GM11168 (cell line): ENCODE measurements around the gene PLCH2.

Source experiments
- in situ Hi-C: fragments of 300-500 bp; cut with MboI; formaldehyde crosslinking; loops from one replicate; pipeline ENCODE4 v1.12.0; 2022; ENCODE audit warnings: low sequenced_read_pairs; ENCODE audit not compliant: unreplicated experiment

Gene PLCH2

DNA sequence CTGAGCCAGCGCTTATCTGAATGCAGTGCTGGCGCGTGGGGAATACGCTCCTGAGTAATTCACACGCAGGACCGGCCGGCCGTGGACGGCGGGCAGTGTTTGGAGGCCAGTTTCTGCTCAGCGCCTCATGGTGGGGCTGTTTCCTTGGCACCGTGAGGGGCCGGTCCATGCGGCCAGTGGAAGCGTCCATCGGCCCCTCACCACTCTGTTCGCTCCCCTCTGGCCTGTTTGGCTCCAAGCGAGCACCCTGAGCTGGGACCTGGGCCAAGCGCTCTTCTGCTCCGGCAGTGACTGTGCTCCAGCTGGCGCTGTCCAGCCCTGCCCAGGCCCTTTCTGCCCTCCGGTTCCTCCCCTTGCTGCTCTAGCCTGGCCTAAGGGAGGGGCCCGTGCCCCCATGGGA lies 16.3 kb upstream of the PLCH2 start:
- in situ Hi-C loops, result no loop called here

DNA sequence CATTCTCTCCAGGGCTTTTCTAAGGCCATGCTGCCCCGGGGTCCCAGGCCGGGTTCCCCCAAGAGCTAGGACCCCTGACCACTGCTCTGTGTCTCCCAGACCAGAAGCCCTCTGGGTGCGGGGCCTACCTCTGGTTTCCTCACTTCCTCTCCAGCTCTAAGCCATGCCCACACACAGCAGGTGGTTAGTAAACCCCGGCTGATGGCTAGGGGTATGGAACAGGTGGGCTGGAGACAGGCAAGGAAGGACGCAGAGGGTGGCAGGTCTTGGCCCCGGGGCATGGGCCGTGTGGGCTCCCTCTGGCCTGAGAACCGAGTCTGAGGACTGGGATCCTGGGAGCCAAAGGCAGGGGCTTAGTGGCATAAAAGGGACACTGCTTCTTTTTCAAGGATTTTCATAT lies 15.9 kb upstream of the PLCH2 start:
- in situ Hi-C loops, result no loop called here

- in situ Hi-C loops, result no loop called here
These were observed 14.9 kb upstream of the PLCH2 start for GRCh38 chr1:2460996-2461751.

DNA sequence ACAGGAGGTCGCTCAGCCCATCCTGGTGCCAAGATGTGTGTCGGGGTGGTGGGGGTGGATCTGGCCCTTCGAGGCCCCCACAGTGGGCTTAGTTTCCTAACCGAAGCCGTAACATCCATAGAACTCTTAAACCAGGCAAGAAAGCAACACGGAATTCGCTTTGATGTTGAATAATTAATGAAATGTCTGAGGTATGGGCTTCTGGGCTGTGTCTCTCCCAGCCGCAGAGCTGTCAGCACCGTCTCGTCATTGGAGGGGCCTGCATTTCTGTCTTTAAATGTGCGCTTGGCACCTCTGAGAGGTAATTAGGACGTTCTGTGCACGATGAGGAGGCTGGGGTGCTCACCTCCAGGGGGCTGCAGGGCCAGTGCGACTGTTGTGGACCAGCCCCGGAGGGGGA lies 13.3 kb upstream of the PLCH2 start:
- in situ Hi-C loops, result no loop called here

DNA sequence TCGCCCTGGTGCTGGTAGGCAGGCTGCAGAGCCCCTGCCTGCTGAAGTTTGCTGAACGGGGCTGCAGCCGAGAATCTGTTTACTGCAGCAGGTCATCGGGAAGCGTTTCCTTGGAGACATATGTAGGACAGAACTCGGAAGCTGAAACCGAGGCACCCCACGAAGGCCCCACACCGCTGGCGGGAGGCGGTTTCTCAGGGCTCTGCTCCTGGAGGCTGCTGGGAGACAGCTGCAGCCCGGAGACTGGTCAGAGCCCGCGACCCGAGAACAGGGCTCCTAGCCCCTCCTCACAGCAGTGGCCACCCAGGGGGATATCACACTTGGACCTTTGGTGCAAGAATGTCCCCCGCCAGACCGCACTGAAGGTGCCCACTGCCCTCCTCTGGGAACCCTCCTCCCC lies 12.7 kb upstream of the PLCH2 start:
- in situ Hi-C loops, result no loop called here

DNA sequence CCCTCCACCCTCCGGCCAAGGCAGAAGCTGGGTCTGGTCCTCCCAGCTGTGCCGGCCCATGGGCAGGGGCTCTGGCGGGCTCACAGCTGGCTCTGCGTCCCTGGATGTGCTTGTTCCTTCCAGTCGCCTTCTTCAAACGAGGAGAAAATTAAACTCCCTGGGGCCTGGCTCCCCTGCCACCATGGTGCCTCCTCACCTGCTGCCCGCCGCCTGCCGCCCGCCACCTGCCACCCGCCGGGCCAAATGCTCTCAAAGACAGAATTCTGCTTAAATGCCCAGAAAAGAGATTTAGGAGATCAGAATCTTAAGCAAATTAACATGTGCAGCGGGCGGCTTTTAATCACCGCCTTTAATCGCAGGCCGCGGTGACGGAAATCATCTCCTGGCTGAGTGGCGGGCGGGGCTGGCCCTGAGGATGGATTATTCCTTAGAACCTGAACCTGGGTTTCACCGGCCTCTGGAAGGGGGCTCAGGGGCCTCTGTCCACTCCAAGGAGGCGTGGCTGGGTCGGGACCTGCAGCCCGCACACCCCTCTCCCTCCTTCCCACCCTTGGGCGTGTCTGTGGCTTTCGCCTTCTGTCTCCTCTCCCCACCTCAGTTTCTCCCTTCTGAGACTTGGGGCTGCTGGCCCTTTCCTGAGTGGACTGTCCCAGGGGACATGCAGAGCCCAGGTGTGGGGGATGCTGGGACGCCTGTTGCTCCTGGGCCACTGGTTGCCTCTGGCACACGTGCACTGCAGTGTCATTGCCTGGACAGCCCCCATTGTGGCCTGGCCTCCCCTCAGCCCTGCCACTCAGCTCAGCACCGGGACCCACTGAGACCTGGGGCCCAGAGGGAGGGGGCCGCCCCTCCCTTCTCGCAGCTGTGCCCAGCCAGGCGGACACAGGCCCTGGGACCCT lies 10.5 kb upstream of the PLCH2 start:
- in situ Hi-C loops, result no loop called here

- in situ Hi-C loops, result no loop called here
These were observed 9.8 kb upstream of the PLCH2 start for GRCh38 chr1:2466270-2466665.

GRCh38 chr1:2466958-2467554 lies 9.0 kb upstream of the PLCH2 start:
- in situ Hi-C loops, result no loop called here

DNA sequence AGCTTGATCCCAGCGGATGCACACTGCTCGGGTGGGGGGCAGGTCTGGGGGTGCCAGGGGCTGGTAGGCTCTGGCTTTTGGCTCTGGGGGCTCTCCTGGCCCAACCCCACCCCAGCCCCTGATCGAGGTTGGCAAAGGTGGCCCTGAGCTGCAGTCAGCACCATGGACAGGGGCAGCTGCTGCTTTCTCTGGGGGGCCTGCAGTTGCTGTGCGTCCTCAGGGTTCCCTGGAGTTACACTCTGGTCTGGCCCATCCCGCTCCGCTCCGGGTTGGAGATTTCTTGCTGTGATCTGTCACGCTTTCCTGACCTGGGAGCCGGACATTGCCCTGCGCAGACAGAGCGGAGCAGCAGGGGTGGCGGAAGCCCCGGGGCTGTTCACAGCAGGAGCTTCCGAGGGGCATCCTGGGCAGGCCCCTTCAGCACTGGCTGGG lies 8.0 kb upstream of the PLCH2 start:
- in situ Hi-C loops, result no loop called here

GRCh38 chr1:2468540-2468939 lies 7.5 kb upstream of the PLCH2 start:
- in situ Hi-C loops, result no loop called here

GRCh38 chr1:2469103-2469940 lies 6.8 kb upstream of the PLCH2 start:
- in situ Hi-C loops, result no loop called here

GRCh38 chr1:2470290-2471158 lies 5.6 kb upstream of the PLCH2 start:
- in situ Hi-C loops, result no loop called here

GRCh38 chr1:2471159-2471471 lies 5.0 kb upstream of the PLCH2 start:
- in situ Hi-C loops, result no loop called here

GRCh38 chr1:2471587-2472001 lies 4.5 kb upstream of the PLCH2 start:
- in situ Hi-C loops, result no loop called here

DNA sequence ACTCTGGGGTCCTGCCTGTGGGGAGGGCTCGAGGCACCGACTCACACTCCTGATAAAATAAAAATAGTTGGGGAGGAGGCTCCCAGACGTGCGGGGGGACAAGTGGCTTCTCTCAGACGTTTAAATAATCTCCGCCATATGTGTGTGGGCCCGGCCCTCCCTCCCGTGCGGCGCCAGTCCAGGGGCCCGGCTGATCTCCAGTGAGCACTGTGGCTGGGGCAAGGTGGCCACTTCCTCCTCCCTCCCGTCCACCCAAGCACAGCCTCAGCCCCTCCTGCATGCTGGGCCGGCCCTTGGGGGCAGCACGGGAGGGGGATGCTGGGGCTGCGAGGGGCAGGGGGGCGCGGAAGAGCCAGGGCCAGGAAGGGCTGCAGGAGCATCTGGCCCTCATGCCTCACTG lies 4.0 kb upstream of the PLCH2 start:
- in situ Hi-C loops, result no loop called here

GRCh38 chr1:2472561-2473177 lies 3.4 kb upstream of the PLCH2 start:
- in situ Hi-C loops, result no loop called here

GRCh38 chr1:2473198-2473597 lies 2.9 kb upstream of the PLCH2 start:
- in situ Hi-C loops, result no loop called here

DNA sequence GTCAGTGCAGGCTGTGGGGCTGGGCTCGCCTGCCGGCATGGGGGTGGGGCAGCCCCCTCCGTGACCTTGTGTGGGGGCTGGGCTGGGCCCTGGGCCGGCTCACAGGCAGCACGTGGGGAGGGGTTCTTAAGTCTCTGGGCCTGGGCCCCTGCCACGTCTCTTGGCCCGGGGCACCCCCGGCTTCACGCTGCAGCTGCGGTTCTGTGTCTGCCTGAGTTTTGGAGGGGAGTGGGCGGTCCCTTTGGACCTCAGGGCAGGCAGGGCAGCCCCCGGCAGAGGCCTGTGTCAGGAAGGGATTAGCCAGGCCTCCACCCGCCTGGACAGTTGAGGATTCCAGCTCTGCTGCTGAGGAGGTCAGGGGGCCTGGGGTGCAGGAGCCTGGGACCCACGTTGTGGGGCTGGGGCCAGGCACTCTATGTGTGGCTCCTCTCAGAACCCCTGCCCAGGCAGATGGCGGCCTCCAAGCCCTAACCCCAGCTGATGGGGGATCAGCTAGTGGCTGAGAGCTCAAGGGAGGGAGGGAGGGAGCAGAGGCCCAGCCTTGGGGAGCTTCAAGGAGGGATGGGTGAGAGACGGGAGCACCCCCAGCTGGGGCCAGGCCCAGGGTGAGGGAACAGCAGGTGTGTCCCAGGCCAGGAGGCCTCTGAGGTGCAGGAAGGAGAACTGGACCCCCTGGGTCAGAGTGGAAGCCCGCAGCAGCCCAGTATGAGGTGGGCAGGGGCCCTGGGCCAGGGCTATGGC lies 1.8 kb upstream of the PLCH2 start:
- in situ Hi-C loops, result no loop called here
